NCI-H2196 (cell line): ENCODE results near the gene BMI1.
"Not testable (repeated sequence)": the region's sequence is repeated elsewhere in the genome, so short reads cannot be mapped to it uniquely, and the experiment has no call there.

Experiments used
- DNase-seq: peaks from one replicate; lab custom pipeline; 2025; ENCODE audit not compliant: unreplicated experiment; lab: John Stamatoyannopoulos, UW

BMI1 gene

DNA sequence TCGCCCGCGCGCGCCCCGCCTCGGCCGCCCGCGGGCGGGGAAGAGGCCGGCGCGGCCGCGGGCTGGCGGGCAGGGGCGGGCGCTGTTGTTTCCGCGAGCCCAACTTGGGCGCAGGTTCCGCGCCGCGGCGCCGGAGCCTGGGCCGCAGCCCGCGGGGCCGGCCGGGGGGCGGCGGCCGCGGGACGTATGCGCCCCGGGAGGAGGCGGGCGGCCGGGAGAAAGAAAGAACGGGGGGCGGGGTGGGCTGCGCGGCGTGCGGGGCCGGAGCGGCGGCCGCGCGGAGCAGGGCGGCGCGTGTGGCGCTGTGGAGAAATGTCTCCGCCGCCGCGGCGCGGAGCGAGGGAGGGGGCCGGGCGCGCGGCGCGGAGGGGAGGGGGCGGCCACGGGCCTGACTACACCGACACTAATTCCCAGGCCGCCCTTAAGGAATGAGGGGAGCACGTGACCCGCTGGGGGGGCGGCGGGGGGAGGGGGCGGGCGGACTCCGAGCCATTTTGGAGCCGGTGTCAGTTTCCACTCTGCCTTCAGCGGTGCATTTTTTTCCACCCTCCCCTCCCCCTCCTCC is at the start of gene BMI1:
TSS of gene BMI1 (plus strand) at position 509 of the 565 bp plus-strand sequence. CDS start 5,351 bp downstream, outside the sequence.
- DNase-seq: peak; percentile 53

- DNase-seq: no peak
Observed at GRCh38 chr10:22271786-22272185, 49.1 kb upstream of the BMI1 start.

DNA sequence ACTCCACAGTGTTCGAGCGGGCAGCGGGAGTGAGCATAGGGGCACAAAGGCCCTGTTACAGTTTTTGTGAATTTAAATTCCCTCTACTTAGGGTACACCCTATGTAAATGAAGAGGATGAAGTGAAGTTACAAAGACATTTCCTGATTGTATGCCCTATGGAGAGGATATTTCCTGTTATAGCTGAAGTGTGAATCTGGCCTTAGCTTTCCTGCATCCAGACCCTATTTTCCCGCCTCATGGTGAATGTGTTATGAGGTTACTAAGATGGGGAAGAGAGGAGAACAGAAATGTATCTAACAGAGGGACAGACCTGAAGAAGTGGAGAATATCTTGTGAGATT is 42.5 kb upstream of the BMI1 start:
- no peak for DNase-seq

- DNase-seq: no peak
Observed at GRCh38 chr10:22280078-22280477, 40.8 kb upstream of the BMI1 start.

GRCh38 chr10:22285130-22285529 is 35.8 kb upstream of the BMI1 start:
- no peak for DNase-seq

DNA sequence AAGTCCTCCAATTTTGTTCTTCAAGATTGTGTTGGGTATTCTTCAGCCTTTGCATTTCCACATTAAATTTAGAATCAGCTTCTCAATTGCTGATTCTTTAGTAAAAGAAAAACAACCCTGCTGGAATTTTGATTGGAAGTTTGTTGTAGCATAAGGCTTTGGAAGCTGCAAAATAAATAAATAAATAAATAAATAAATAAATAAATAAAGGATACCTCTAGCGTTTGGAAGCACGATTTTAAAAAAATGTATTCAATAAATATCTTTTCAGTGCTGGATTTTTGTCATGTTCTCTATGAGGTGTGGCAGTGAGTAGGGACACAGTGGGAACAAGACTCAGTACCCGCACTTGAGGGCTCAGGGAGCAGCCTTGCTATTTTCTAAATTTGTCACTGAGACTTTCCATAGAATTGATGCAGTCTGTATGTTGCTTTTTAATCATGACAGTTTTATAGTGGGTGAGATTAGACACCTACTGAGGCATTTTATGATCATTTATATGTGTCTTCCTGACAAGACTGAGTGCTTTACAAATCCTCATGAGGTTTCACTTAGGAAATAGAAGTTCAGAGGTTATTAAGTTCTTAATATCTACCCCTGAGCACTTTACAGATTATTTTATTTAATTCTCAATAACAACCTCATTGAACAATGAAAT is 27.0 kb upstream of the BMI1 start:
- no peak for DNase-seq

DNA sequence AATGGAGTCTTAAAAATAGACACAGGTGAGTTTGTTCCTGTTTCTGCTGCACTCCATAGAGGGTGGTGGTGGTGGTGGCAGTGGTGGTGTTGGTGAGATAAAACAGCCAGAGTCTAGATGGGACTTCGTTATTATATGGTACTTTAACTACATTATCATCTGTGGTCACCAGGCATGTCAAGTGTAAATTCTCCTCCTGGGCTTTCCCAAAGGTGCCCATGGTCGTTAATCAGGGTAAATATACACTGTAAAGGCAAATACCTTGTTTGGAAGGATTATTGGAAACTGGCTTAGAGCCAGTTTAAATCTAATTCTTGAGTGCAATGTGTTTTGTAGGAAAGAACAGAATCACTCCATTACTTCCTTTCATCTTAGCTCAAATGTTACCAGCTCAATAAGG is 26.2 kb upstream of the BMI1 start:
- peak; percentile 15 for DNase-seq

DNA sequence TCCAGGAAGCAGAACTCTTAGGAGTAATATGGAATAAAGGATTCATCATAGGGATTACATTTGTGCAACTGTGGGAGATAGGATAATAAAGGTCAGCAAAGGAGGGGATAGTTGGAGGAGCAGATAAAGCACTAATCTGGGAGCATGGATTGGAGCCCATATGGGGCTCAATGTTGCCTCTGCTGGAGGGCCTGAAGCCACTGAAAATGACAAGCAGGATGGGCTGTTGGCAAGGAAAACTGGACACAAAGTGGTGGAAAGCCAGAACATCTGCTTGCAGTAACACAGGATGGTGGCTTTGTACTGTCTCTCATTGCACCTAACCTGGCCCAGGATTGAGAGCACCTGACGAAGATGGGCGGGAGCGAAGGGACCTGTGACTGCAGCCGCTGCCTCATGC is 19.7 kb upstream of the BMI1 start:
- no peak for DNase-seq

DNA sequence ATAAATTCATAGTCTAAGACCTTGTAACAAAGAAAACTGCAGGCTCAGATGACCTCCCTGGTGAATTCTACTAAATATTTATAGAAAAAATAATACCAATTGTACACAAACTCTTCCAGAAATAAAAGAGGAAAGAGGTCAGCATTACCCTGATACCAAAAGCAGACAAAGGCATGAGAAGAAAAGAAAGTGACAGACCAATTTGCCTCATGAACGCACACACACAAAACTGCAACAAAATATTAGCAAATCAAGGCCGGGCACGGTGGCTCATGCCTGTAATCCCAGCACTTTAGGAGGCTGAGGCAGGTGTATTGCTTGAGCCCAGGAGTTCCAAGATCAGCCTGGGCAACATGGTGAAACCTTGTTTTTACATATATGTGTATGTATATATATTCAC is 17.4 kb upstream of the BMI1 start:
- DNase-seq: no peak

GRCh38 chr10:22305721-22306120 is 15.2 kb upstream of the BMI1 start:
- DNase-seq: no peak

- no peak for DNase-seq
Observed at GRCh38 chr10:22308390-22308789, 12.5 kb upstream of the BMI1 start.

DNA sequence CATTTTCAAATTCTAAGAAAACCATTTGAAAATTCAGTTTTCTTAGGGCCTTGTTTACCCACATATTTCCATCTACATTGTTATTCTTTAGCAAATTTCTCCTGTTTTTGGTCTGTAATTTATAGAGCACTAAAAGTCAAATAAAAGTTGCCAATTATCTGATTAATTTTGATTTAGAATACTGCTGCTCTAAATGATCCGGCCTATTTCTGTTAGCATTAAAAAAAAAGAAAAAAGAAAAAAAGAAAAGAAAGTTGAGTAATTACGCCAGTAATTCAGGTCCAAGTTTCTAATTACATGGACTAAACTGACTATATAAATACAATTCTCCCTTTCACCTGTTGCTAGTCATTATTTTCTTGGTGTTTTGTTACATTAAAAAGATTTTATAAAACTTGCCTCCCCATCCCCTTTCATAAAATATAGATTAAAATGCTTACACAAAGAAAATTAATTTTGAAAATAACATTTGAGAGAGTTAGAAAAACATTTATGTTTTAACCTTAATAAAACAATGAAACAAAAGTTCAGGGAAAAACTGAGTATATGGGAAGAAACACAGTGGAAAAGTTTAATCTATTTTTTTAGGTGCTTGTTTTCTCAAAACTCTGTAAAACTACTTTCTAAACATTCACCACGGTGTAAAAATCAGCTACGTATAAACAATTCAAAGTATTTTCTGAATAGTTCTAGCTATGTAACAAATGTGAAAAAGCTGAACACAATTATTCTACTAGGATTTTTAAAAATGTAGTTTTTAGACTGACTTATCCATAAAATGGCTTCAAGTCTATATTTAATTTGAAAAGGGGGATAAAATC is 11.5 kb upstream of the BMI1 start:
- no peak for DNase-seq

DNA sequence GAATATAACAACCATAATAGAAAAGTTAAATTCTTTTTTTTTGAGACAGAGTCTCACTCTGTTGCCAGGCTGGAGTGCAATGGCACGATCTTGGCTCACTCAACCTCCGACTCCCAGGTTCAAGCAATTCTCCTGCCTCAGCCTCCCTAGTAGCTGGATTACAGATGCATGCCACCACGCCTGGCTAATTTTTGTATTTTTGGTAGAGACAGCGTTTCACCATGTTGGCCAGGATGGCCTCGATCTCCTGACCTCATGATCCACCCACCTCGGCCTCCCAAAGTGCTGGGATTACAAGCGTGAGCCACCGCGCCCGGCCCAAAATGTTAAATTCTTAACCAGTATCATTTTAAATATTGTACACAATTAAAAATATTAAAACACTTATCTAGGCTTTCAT is 10.9 kb upstream of the BMI1 start:
- not testable (repeated sequence) for DNase-seq

DNA sequence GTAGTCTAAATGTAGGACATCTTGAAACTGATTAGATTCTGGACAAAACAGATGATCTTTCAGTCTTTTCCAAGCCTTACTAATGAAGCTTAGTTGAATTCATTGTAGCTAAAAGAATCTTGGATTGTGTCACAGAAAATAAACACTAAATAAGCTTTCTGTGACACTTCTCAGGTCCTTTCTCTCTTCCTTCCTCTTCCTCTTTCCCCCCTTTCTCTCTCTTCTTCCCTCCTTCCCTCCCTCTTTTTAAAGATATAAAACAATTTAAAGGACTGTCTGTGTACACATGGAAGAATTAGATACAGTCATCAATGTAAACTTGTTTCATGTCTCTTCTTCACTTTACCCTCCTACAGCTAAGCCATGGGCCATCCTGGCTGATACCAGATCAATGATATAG is 10.0 kb upstream of the BMI1 start:
- no peak for DNase-seq

DNA sequence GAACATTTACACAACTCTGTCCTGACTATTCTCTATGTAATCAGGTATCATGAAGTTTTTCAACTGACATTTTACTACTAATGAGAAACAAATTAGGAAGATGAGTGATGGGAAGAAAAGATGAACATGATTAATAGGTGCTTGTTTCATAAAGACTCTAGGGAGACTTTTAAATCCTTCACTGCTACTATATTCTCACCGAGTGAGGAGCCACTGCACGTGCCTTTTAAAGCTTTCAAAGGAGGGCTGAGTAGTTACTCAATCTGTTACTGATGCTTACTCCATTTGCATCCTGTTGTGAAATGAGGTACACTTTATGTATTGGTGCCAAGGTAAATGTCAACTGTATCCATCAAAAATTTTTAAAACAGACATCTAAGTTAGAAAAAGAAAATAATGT is 6.0 kb upstream of the BMI1 start:
- no peak for DNase-seq

- no peak for DNase-seq
Observed at GRCh38 chr10:22315455-22316285, 5.2 kb upstream of the BMI1 start.

DNA sequence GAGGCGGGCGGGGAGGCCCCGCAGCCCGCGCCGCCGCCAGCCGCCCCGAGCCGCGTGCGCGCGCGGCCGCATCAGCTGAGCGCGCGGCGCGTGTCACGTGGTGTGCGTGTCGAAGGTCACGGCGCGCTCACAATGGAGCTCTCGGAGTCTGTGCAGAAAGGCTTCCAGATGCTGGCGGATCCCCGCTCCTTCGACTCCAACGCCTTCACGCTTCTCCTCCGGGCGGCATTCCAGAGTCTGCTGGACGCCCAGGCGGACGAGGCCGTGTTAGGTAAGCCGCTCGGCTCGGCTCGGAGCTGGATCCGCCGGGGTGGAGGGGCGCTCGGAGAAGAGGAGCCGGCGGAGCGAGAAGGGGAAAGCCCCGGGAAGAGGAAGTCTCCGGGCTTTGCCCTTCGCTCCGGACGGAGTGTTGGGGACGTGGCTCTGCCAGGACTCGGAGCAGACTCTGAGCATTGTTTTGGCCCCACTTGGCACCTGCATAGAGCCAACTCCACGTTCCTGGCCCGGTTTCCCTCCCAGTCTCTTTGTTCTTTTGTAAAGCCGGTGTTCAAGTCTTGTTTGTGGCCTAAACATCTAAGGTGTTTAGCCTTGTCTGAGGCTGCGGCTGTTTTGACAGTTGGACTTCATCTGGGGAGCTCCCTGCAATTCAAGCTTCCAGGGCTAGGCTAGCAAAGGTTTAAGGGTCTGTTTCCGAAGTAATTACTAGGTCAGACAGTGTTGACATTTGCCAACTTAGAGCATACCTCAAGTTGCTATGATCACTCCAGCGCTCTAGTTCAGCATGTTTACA is 4.4 kb upstream of the BMI1 start, which contains the start of gene COMMD3:
TSS of gene COMMD3 (plus strand) at position 103 of the 790 bp plus-strand sequence. CDS start at position 133, 30 bp downstream.
- DNase-seq: peak; percentile 78

DNA sequence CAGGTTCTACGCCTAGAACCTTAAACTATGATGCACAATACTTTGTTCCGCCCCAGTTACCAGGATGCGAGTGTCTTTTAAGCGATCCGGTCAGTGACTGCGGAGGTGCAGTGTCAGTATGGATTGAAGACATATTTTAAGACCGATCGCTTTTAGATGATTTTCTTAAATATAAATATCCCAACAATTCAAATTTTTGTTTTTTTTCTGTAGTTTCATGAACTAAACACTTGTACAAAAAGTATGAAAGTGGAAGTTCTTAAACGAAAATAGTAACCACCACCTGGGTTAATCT is 3.9 kb upstream of the BMI1 start:
- DNase-seq: no peak

DNA sequence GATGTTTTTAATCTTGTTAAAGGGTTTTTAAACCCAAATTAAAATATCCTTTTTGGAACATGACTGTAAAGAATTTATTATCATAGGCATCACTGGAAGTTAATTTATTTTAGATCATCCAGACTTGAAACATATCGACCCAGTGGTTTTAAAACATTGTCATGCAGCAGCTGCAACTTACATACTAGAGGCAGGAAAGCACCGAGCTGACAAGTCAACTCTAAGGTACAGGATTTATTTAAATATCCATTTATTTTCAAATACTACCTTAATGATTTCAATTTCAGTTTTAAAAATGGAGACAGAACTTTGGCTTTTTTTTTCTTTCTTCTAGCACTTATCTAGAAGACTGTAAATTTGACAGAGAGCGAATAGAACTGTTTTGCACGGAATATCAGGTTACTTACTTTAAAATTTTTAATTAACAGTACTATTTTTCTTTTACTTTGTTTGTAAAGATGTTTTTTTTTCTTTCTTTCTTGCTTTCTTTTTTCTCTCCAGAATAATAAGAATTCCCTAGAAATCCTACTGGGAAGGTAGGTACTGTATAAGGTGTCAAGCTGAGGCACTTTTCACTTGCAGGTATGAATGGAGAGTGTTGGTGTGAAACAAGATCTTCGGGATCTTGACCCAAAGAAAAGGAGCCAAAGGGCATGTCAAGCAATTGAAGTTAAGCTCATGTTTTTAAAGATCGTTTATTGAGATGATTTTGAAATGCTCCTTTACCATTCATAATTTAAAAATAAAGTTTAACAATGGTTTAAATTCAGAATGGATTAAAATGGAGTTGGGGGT is 2.9 kb upstream of the BMI1 start:
- DNase-seq: no peak

DNA sequence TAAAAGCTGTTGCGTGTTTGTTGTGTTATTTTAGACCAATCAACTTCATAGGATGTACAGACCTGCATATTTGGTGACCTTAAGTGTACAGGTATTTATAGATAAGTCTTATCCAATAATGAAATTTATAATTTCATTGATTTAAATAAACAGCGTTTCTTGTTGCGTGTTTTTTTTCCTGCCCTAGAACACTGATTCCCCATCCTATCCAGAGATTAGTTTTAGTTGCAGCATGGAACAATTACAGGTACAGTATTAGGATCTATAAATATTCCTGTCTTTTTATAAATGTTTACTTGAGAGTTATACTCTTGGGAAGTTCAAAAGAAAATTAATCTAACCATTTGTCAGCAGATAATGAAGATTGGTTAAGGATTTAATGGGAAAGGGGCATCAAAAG is 2.1 kb upstream of the BMI1 start:
- no peak for DNase-seq
